HAP-1 (cell line): ENCODE measurements around the gene PACSIN2.

Experiments
- DNase-seq, 2 experiments: peaks; one replicate each; pipeline ENCODE4 v3.0.0-alpha.2; 2016 to 2020; ENCODE audit warnings: low spot score in 2 of 2
- H3K27me3 ChIP-seq: fragments of 250-450 bp; sonication (Bioruptor Pico); 2 replicates; pipeline ENCODE4 v1.5.1; 2020; ENCODE audit warnings: low read depth, mild to moderate bottlenecking, moderate library complexity
- H3K36me3 ChIP-seq: fragments of 250-450 bp; sonication (Bioruptor Pico); replicated peaks from 2 replicates; pipeline ENCODE4 v1.5.1; 2020; ENCODE audit warnings: mild to moderate bottlenecking
- H3K4me1 ChIP-seq: fragments of 250-450 bp; sonication (Bioruptor Pico); 2 replicates; pipeline ENCODE4 v1.5.1; 2020; ENCODE audit warnings: mild to moderate bottlenecking
- H3K4me3 ChIP-seq: fragments of 250-450 bp; sonication (Bioruptor Pico); 2 replicates; pipeline ENCODE4 v1.5.1; 2020; ENCODE audit warnings: mild to moderate bottlenecking, moderate library complexity
- H3K9me3 ChIP-seq: fragments of 250-450 bp; sonication (Bioruptor Pico); 2 replicates; pipeline ENCODE4 v1.5.1; 2020; ENCODE audit warnings: mild to moderate bottlenecking, moderate library complexity
- in situ Hi-C: fragments of 300-500 bp; cut with MboI; formaldehyde crosslinking; loops from 3 replicates; pipeline ENCODE4 v1.14.3; 2020; ENCODE audit warnings: low sequenced_read_pairs, inconsistent platforms, mixed read lengths

Gene PACSIN2

DNA sequence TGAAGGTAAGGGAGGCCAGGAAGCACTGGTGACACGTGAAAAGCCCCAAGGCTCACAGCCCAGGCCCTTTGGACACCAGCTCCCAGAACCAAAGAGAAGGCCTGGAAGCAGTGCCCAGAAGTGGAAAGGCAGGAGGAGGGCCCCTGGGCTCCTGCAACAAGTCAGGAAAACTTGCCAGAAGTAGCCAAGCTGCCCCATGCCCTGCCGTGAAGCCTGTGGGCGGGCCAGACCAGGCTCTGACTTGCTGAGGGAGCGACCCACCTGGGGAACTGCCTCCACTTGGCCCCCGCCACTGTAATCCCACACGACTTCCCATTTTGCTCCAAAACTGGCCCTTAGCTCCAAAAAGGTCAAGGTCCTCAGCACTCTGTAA, 106.6 kb downstream of the PACSIN2 start:
- no peak for DNase-seq
- in situ Hi-C loops = no loop called here
- Histone ChIP-seq H3K4me3 (no peak overlapping the region), H3K9me3 (no peaks in the 10 kb centered on the region), H3K27me3 (no peaks in the 10 kb centered on the region), H3K4me1 (no peaks in the 10 kb centered on the region), H3K36me3 (no peaks in the 10 kb centered on the region; the same call in 1 of the 2 replicates)

- no peaks in the 10 kb centered on the region; the same call in 1 of the 2 replicates for H3K36me3 ChIP-seq
Measured at GRCh38 chr22:42907404-42908373, 107.3 kb downstream of the PACSIN2 start.

DNA sequence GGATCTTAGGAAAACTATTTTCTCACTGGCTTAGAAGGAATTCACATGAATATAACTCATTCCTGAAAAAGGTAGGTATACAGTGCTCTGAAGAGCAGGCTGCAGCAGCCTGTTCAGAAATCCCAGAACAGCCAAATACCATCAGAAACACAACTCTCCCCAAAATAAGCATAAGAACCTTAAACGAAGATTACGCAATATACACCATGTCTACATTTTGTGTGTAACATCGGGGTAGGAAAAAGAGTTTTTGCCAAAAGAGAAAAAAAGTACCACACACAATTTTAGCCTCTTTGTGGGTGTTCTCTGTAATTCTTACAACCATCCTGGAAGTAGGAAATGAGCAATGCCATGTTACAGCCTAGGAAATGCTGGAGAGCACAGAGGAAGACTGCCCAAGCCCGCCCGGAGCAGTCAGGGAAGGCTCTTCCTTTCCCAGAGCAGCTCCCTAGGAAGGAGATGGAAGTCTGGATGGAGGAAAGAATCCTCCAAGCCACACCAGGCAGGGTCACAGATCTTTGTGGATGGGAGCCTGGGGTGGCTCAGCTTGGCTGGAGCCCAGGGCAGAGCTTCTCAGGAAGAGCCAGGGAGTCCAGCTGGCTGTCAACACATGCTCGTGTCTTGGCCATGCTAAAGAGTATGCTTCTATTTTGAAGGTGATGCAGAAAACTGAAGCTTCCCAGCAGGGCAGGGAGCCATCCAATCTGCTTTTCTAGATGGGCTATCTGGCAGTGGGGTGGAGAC, 108.2 kb downstream of the PACSIN2 start:
- Histone ChIP-seq H3K4me1 (no peaks in the 10 kb centered on the region), H3K36me3 (no peaks in the 10 kb centered on the region; the same call in 1 of the 2 replicates), H3K4me3 (no peak overlapping the region), H3K9me3 (no peaks in the 10 kb centered on the region), H3K27me3 (no peaks in the 10 kb centered on the region)
- in situ Hi-C loops = no loop called here
- DNase-seq = no peak

More at GRCh38 chr22:42907404-42908373, 107.3 kb downstream of the PACSIN2 start:
- DNase-seq = no peak
- Histone ChIP-seq H3K27me3 (no peaks in the 10 kb centered on the region), H3K9me3 (no peaks in the 10 kb centered on the region), H3K4me1 (no peaks in the 10 kb centered on the region), H3K4me3 (no peak overlapping the region)
- in situ Hi-C loops = no loop called here

- H3K36me3 ChIP-seq = no peaks in the 10 kb centered on the region; the same call in 1 of the 2 replicates
- no peak for DNase-seq
- in situ Hi-C loops = no loop called here
Measured at GRCh38 chr22:42905702-42906183, 109.2 kb downstream of the PACSIN2 start.

GRCh38 chr22:42905217-42905616, 109.7 kb downstream of the PACSIN2 start:
- no peaks in the 10 kb centered on the region for H3K27me3 ChIP-seq
- in situ Hi-C loops = no loop called here
- no peak overlapping the region for H3K4me3 ChIP-seq
- no peaks in the 10 kb centered on the region for H3K9me3 ChIP-seq
- DNase-seq = no peak
- no peaks in the 10 kb centered on the region; the same call in 1 of the 2 replicates for H3K36me3 ChIP-seq
- no peaks in the 10 kb centered on the region for H3K4me1 ChIP-seq

More at GRCh38 chr22:42905702-42906183, 109.2 kb downstream of the PACSIN2 start:
- H3K4me1 ChIP-seq = no peaks in the 10 kb centered on the region
- H3K4me3 ChIP-seq = no peak overlapping the region
- no peaks in the 10 kb centered on the region for H3K9me3 ChIP-seq
- no peaks in the 10 kb centered on the region for H3K27me3 ChIP-seq

DNA sequence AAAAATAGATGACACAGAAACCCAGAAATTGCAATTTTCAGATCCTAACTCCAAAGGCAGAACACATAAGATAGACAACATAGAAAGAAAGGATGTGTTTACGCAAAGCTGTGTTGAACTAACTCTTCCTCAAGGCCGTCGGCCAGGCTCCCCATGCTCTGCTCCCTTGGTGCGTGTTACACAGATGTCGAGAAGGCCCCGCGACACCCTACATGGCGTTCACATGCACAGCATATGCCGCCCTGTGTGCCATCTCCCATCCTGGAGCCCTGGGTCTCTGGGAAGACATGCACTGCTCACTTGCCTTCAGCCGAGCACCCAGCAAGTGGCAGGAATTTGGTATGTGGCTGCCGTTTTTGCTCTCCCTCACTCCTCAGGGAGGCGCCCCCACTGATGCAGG, 110.9 kb downstream of the PACSIN2 start:
- Histone ChIP-seq H3K36me3 (no peaks in the 10 kb centered on the region), H3K27me3 (no peaks in the 10 kb centered on the region), H3K4me1 (no peaks in the 10 kb centered on the region), H3K4me3 (no peak overlapping the region), H3K9me3 (no peaks in the 10 kb centered on the region)
- in situ Hi-C loops = no loop called here
- no peak for DNase-seq

DNA sequence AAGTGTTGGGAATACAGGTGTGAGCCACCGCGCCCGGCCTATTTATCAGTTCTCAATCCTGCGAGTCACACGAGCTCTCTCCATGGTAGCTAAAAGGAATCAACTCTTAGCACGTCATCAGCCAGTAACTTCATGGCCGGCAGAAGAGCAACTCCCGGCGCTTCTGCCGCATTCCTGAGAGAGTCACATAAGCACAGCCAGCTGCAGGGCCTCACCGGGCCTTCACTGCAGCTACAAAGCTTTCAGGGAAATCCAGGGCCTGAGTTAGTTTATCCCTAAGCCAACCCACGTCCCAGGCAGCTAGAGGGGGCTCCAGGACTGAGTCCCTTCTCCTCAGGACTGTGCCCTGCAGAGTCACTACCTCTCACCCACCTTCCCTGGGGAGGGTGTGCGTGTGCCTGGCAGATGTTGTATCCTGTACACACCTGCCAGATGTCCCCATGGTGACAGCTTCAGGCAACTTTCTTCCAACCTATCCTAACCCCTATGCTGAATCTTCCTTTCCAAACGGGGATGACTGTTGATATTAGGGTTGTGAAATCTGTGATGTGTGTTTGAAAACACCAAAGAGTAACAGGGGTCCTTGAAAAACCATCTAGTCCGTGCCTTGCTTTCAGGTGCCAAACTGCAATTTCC, 112.0 kb downstream of the PACSIN2 start:
- Histone ChIP-seq H3K9me3 (no peaks in the 10 kb centered on the region), H3K36me3 (no peaks in the 10 kb centered on the region), H3K27me3 (no peaks in the 10 kb centered on the region), H3K4me1 (no peaks in the 10 kb centered on the region), H3K4me3 (no peak overlapping the region)
- no peak for DNase-seq
- in situ Hi-C loops = no loop called here

GRCh38 chr22:42901790-42902508, 113.0 kb downstream of the PACSIN2 start:
- Histone ChIP-seq H3K36me3 (no peaks in the 10 kb centered on the region), H3K27me3 (no peaks in the 10 kb centered on the region), H3K4me1 (no peaks in the 10 kb centered on the region), H3K9me3 (no peaks in the 10 kb centered on the region), H3K4me3 (no peak overlapping the region)
- DNase-seq = no peak
- in situ Hi-C loops = no loop called here

GRCh38 chr22:42897960-42898359, 117.0 kb downstream of the PACSIN2 start:
- in situ Hi-C loops = no loop called here
- no peaks in the 10 kb centered on the region; the same call in 1 of the 2 replicates for H3K36me3 ChIP-seq

DNA sequence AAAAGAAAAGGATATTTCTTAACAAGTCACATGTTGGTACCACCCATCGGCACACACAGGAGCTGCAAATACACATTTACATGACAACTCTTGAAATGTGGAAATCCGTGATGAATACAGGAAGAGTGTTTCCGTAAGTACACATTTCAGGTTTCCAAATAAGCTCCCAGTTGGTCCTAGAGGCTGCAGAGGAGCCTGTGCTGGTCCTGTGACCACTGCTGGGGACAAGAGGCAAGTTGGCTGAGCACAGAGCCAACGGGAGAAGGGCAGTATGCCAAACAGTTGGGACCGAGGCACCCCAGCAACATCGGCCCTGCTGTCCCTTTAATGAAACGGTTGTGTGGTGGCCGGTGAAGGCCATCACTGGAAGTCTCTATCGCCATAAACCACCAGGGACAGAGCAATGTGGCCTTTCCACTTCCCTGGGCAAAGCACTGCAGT, 119.4 kb downstream of the PACSIN2 start:
- H3K9me3 ChIP-seq = no peaks in the 10 kb centered on the region

More at GRCh38 chr22:42897960-42898359, 117.0 kb downstream of the PACSIN2 start:
- Histone ChIP-seq H3K4me1 (peaks cover 8% of the 10 kb centered on the region; the same call in 1 of the 2 replicates), H3K27me3 (no peaks in the 10 kb centered on the region), H3K9me3 (no peaks in the 10 kb centered on the region), H3K4me3 (no peak overlapping the region)
- DNase-seq = no peak

GRCh38 chr22:42895087-42895486, 119.9 kb downstream of the PACSIN2 start:
- no peaks in the 10 kb centered on the region for H3K27me3 ChIP-seq
- peaks cover 8% of the 10 kb centered on the region for H3K36me3 ChIP-seq
- in situ Hi-C loops = no loop called here
- no peaks in the 10 kb centered on the region for H3K9me3 ChIP-seq
- no peak for DNase-seq
- H3K4me3 ChIP-seq = no peak overlapping the region
- peaks cover 8% of the 10 kb centered on the region; the same call in 1 of the 2 replicates for H3K4me1 ChIP-seq

More for the DNA sequence above, 119.4 kb downstream of the PACSIN2 start:
- Histone ChIP-seq H3K36me3 (peaks cover 6% of the 10 kb centered on the region), H3K4me3 (no peak overlapping the region), H3K4me1 (peaks cover 8% of the 10 kb centered on the region; the same call in 1 of the 2 replicates), H3K27me3 (no peaks in the 10 kb centered on the region)
- DNase-seq = peak in 1 of 2 experiments; percentile 6
- in situ Hi-C loops = no loop called here

DNA sequence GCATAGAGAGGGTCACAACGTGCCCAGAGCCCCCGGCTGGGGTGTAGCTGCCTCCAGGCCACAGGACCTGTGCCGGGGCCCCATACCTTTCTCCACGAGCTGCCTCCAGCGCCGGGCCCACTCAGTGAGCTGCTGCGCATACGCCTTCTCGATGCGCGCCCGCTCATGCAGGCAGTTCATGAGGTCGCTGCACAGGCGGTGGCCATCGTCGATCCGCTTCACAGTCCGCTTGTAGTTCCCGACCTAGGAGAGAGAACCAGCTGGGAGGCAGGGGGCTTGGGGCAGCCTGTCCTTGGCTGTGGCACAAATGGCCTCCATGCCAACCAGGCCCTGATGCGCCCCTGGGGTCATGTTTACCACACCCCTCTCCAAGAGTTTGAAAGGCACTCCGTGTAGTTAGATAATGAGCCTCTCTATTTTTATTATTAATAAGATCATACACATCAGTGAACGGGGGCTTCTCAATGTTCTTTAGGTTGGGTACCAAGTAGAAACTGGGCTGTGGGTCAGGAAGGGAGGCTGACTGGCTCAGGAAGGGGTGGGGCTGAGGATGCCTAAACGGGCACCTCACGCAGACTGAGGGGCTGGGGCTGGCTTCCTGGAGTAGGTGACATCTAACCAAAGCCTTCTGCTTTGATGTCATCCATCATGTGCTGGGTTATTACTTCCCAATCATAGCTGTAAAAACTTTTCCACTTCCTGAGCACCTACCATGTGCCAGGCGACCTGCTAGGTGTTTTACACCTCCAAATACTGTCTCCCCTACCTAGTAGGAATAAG, 121.4 kb downstream of the PACSIN2 start:
- peaks cover 8% of the 10 kb centered on the region; the same call in 1 of the 2 replicates for H3K4me1 ChIP-seq
- peaks cover 12% of the 10 kb centered on the region for H3K36me3 ChIP-seq

More for the DNA sequence above, 121.4 kb downstream of the PACSIN2 start:
- Histone ChIP-seq H3K4me3 (no peak overlapping the region), H3K9me3 (no peaks in the 10 kb centered on the region), H3K27me3 (no peaks in the 10 kb centered on the region)
- in situ Hi-C loops = no loop called here
- DNase-seq = no peak
